Hepatocyte (in vitro differentiated cells): ENCODE data around the gene AVPR2. TPM values are rescaled to one million over a fixed set of nuclear protein-coding genes. Genes with fewer than 3 reads are reported as not detected.

Experiments
- DNase-seq: peaks from one replicate; pipeline ENCODE4 v3.0.0-alpha.2; 2016; ENCODE audit warnings: low spot score
- H2AFZ ChIP-seq: fragments of 200-600 bp; sonication (generic); 2 replicates; pipeline ENCODE4 v1.6.0; 2016; ENCODE audit warnings: antibody characterized with exemption, mild to moderate bottlenecking
- H3K27ac ChIP-seq: fragments of 200-600 bp; sonication (generic); 2 replicates; pipeline ENCODE4 v1.5.1; 2016; ENCODE audit warnings: mild to moderate bottlenecking
- H3K27me3 ChIP-seq: fragments of 200-600 bp; sonication (generic); 2 replicates; pipeline ENCODE4 v1.6.1; 2016
- H3K36me3 ChIP-seq: fragments of 200-600 bp; sonication (generic); replicated peaks from 2 replicates; pipeline ENCODE4 v1.5.1; 2016; ENCODE audit warnings: low read depth; ENCODE audit not compliant: insufficient read depth
- H3K4me1 ChIP-seq: fragments of 200-600 bp; sonication (generic); 2 replicates; pipeline ENCODE4 v1.5.1; 2016; ENCODE audit warnings: mild to moderate bottlenecking, moderate library complexity; ENCODE audit not compliant: insufficient read depth
- H3K4me2 ChIP-seq: fragments of 200-600 bp; sonication (generic); 2 replicates; pipeline ENCODE4 v1.6.0; 2016
- H3K4me3 ChIP-seq: fragments of 200-600 bp; sonication (generic); 2 replicates; pipeline ENCODE4 v1.5.1; 2016; ENCODE audit warnings: mild to moderate bottlenecking
- H3K79me2 ChIP-seq: fragments of 200-600 bp; sonication (generic); 2 replicates; pipeline ENCODE4 v1.6.0; 2017; ENCODE audit warnings: mild to moderate bottlenecking
- H3K9me2 ChIP-seq: fragments of 200-600 bp; sonication (generic); replicated peaks from 2 replicates; pipeline ENCODE4 v1.6.0; 2017; ENCODE audit warnings: mild to moderate bottlenecking; ENCODE audit not compliant: insufficient read depth
- H3K9me3 ChIP-seq: fragments of 200-600 bp; sonication (generic); 2 replicates; pipeline ENCODE4 v1.5.1; 2016; ENCODE audit warnings: low read depth, mild to moderate bottlenecking
- H4K20me1 ChIP-seq: fragments of 200-600 bp; sonication (generic); 2 replicates; pipeline ENCODE4 v1.6.0; 2016; ENCODE audit warnings: mild to moderate bottlenecking; ENCODE audit not compliant: insufficient read depth, poor library complexity, severe bottlenecking
- CTCF ChIP-seq: fragments of 200-600 bp; sonication (generic); IDR thresholded peaks from 2 replicates; pipeline ENCODE4 v1.5.1; 2016; ENCODE audit warnings: antibody characterized with exemption, mild to moderate bottlenecking; ENCODE audit not compliant: poor library complexity
- EZH2 ChIP-seq: fragments of 200-600 bp; sonication (generic); IDR thresholded peaks from 2 replicates; pipeline ENCODE4 v1.6.1; 2016; ENCODE audit warnings: antibody characterized with exemption, mild to moderate bottlenecking, borderline replicate concordance
- EZH2phosphoT487 ChIP-seq: fragments of 200-600 bp; sonication (generic); IDR thresholded peaks from one replicate; pipeline ENCODE4 v1.6.1; 2018; ENCODE audit warnings: antibody characterized with exemption, mild to moderate bottlenecking, low read depth, moderate library complexity; ENCODE audit not compliant: unreplicated experiment, severe bottlenecking
- WGBS: methylation state at CpG from one replicate; pipeline ENCODE4 v1.1.6; 2016; ENCODE audit warnings: low lambda C conversion rate; ENCODE audit errors: missing lambda C conversion rate; 5-methylcytosine and 5-hydroxymethylcytosine counted together
- polyA plus RNA-seq: library from polyadenylated mRNA; unstranded; fragments of >200 nt; fragmentation: Nextera tagmentation; extraction: Ambion mirVana; gene quantifications from 2 replicates; pipeline ENCODE4 v1.2.1, GENCODE V29; 2016
- total RNA-seq: library from RNA; depleted of rRNA; stranded (reverse); fragments of >200 nt; gene quantifications from 2 replicates; pipeline ENCODE4 v1.2.3, GENCODE V29; 2014

Gene AVPR2
- total and polyA plus RNA-seq, 2 experiments from 2014 or later = not detected

DNA sequence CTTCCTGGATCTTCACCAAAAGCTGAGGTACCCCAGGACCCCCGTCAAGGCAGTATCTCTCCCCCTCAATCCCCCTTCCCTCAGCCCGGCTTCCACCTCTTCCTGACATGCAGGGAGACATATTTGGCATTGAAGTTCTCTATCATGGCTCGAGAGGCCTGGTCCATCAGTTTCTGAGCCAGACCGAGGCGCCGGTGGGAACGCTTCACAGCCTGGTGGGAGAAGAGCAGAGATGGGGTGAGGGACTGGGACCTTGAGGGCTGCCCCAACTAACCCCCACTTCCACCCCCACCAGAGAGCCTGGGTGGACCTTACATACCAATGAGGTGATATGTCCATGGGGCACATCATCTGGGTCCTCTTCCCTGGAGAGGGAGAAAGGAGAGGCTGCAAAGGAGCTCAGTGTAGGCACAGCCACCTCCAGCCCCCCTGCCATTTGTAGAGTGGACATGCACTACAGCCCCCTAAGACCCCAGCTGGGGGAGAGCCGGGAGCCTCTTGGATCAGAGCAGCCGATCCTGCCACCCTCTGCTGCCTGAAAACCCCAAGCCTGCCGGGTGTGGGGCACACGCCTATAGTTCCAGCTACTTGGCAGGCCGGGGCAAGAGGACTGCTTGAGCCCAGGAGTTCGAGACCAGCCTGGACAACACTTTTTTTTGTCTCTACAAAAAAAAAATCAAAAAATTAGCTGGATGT, 27.9 kb downstream of the AVPR2 start:
- H2AFZ ChIP-seq = no peak overlapping the region
- 88% methylated on average over 13 of the region's 13 CpGs for WGBS
- H3K27ac ChIP-seq = no peak overlapping the region
- no peaks in the 10 kb centered on the region for H3K27me3 ChIP-seq
- no peaks in the 10 kb centered on the region for H3K9me3 ChIP-seq
- no peaks in the 10 kb centered on the region for H3K36me3 ChIP-seq
- H3K4me3 ChIP-seq = no peak overlapping the region
- no peaks in the 10 kb centered on the region for H4K20me1 ChIP-seq
- TF ChIP-seq EZH2 (no peak), EZH2phosphoT487 (no peak), CTCF (no peak)
- H3K4me2 ChIP-seq = no peak overlapping the region
- peaks cover 18% of the 10 kb centered on the region for H3K79me2 ChIP-seq
- no peaks in the 10 kb centered on the region for H3K9me2 ChIP-seq
- no peak for DNase-seq
- H3K4me1 ChIP-seq = no peaks in the 10 kb centered on the region

- Histone ChIP-seq H3K27ac (no peak overlapping the region), H2AFZ (no peak overlapping the region), H3K4me3 (no peak overlapping the region), H3K9me2 (no peaks in the 10 kb centered on the region), H3K4me1 (no peaks in the 10 kb centered on the region), H3K36me3 (no peaks in the 10 kb centered on the region), H3K4me2 (peak overlapping the region; percentile 84), H4K20me1 (no peaks in the 10 kb centered on the region), H3K79me2 (peaks cover 18% of the 10 kb centered on the region), H3K9me3 (no peaks in the 10 kb centered on the region), H3K27me3 (no peaks in the 10 kb centered on the region)
- 65% methylated on average over 7 of the region's 7 CpGs for WGBS
- DNase-seq = no peak
- TF ChIP-seq EZH2phosphoT487 = no peak
- TF ChIP-seq CTCF = no peak
- TF ChIP-seq EZH2 = no peak
Observed at GRCh38 chrX:153933748-153934147, 29.3 kb downstream of the AVPR2 start.

GRCh38 chrX:153934148-153934761, 29.8 kb downstream of the AVPR2 start:
- Histone ChIP-seq H3K27ac (no peak overlapping the region), H3K36me3 (no peaks in the 10 kb centered on the region), H3K4me2 (peak overlapping the region; percentile 84), H2AFZ (no peak overlapping the region), H3K4me1 (no peaks in the 10 kb centered on the region), H3K79me2 (peaks cover 18% of the 10 kb centered on the region), H3K27me3 (no peaks in the 10 kb centered on the region), H3K9me2 (no peaks in the 10 kb centered on the region), H4K20me1 (no peaks in the 10 kb centered on the region), H3K4me3 (peak overlapping the region; percentile 67), H3K9me3 (no peaks in the 10 kb centered on the region)
- DNase-seq = no peak
- TF ChIP-seq CTCF (no peak), EZH2phosphoT487 (no peak), EZH2 (no peak)
- 34% methylated on average over 28 of the region's 33 CpGs for WGBS
